Measurements from ENCODE around the gene GRIN2D. TPM values are rescaled to one million over a fixed set of nuclear protein-coding genes. Genes with fewer than 3 reads are reported as not detected.

Gene GRIN2D
- total and polyA plus RNA-seq, 2 of the 8 experiments (the other 6 are each of a cell fraction or from before 2014, with no cell fraction given), result 2.2 to 12.4 TPM

GRCh38 chr19:48385461-48386087 is 7.9 kb upstream of the GRIN2D start:
- WGBS, 2 experiments (ENCODE audit: extremely low coverage in 1 of 2, insufficient coverage in 1 of 2, insufficient read length in 1 of 2, insufficient replicate concordance in 2 of 2, low coverage in 1 of 2, low lambda C conversion rate in 2 of 2, missing lambda C conversion rate in 1 of 2), result 96% methylated on average over 7 of the region's 7 CpGs; no CpG with 5 or more reads in 1 of the 2 experiments
- Histone ChIP-seq H3K23me2 (ENCODE audit: low read depth, low read length) (peaks cover 2% of the 10 kb centered on the region; the same call in 1 of the 2 replicates), H2BK120ac (replicated peaks; ENCODE audit: low read depth, low read length) (no peak overlapping the region), H3K79me1 (ENCODE audit: low read depth, low read length) (no peaks in the 10 kb centered on the region; the same call in 1 of the 2 replicates), H2BK15ac (ENCODE audit: low read length) (no peak overlapping the region), H3K14ac (ENCODE audit: insufficient read length) (no peak overlapping the region), H3K4me1 (replicated peaks in 1 of 4; ENCODE audit: control insufficient read depth in 3 of 4, insufficient read depth in 4 of 4, low read length in 3 of 4) (no peaks in the 10 kb centered on the region; a peak in 1 of 7 replicates), H2AFZ (ENCODE audit: low read length) (no peak overlapping the region), H3K27ac (ENCODE audit: low read depth, low read length) (no peak overlapping the region), H3K4me3 (ENCODE audit: extremely low read depth in 1 of 4, insufficient read depth in 2 of 4, low read depth in 3 of 4, low read length in 4 of 4) (no peak overlapping the region), H4K91ac (replicated peaks; ENCODE audit: insufficient read length, low read length) (no peak overlapping the region), H4K5ac (ENCODE audit: insufficient read length, low read depth, low read length) (no peak overlapping the region), H4K8ac (ENCODE audit: extremely low read depth, insufficient read depth, low read length) (peak overlapping the region; percentile 29; the same call in 1 of the 2 replicates), H3K4me2 (ENCODE audit: insufficient read depth in 1 of 2, low read depth in 2 of 2, low read length in 2 of 2) (no peak overlapping the region), H3K79me2 (ENCODE audit: control insufficient read depth in 1 of 2, insufficient read depth in 2 of 2, low read length in 2 of 2) (peaks cover 0 to 4% of the 10 kb centered on the region in 2 experiments; a peak in 1 of 4 replicates), H4K20me1 (replicated peaks in 1 of 2; ENCODE audit: control insufficient read depth in 1 of 2, insufficient read depth in 2 of 2, low read length in 2 of 2) (peaks cover 1 to 7% of the 10 kb centered on the region in 2 experiments), H3K36me3 (ENCODE audit: control insufficient read depth in 2 of 4, insufficient read depth in 4 of 4, low read length in 3 of 4) (peaks cover 19 to 65% (median 49%) of the 10 kb centered on the region in 4 experiments), H3K9me3 (ENCODE audit: insufficient read depth in 2 of 2, low read depth in 1 of 2, low read length in 1 of 2) (no peaks in the 10 kb centered on the region), H3K18ac (ENCODE audit: extremely low read depth, low read length) (no peak overlapping the region), H2BK5ac (ENCODE audit: low read depth, low read length) (no peak overlapping the region), H2BK12ac (ENCODE audit: low read depth, low read length) (no peak overlapping the region), H3K9ac (replicated peaks in 1 of 4; ENCODE audit: extremely low read depth in 1 of 4, low read depth in 3 of 4, low read length in 3 of 4) (no peak overlapping the region), H3K56ac (replicated peaks; ENCODE audit: insufficient read length, low read depth, low read length) (no peak overlapping the region), H2AK5ac (ENCODE audit: low read depth, low read length) (no peak overlapping the region), H2BK20ac (ENCODE audit: low read length) (no peak overlapping the region), H3K4ac (replicated peaks; ENCODE audit: insufficient read length, low read depth, low read length) (no peak overlapping the region), H3K27me3 (replicated peaks in 1 of 4; ENCODE audit: control insufficient read depth in 3 of 4, extremely low read depth in 1 of 4, insufficient read depth in 3 of 4, low read length in 3 of 4) (no peaks in the 10 kb centered on the region), H3K23ac (ENCODE audit: insufficient read length) (no peak overlapping the region)
- DNase-seq (ENCODE audit: low read depth in 1 of 2, low spot score in 2 of 2), result no peak
- ChIA-PET CTCF (ENCODE audit: partially characterized antibody) (interaction anchor here (1.5 kb wide), 1 partner anchor 59 kb away, joined by 3 read pairs; no protein-coding TSS in a partner anchor), POLR2A (ENCODE audit: partially characterized antibody) (interaction anchor here (0.8 to 2.5 kb wide), 3 partner anchors 11 to 17 kb away, joined by 3 to 10 read pairs (median 4); no protein-coding TSS in a partner anchor)
- no peak for FAIRE-seq
- no peak for TF ChIP-seq TEAD4 (IDR thresholded peaks at IDR 0.05; ENCODE audit: low read depth, low read length)
- TF ChIP-seq USF2 (IDR thresholded peaks at IDR 0.05; ENCODE audit: low read length), result no peak
- TF ChIP-seq EZH2 (IDR thresholded peaks at IDR 0.05; ENCODE audit: low read depth, low read length, severe bottlenecking), result no peak
- no peak for TF ChIP-seq BRCA1 (IDR thresholded peaks at IDR 0.05; ENCODE audit: low read depth, low read length)
- no peak for TF ChIP-seq TBP (IDR thresholded peaks at IDR 0.05; ENCODE audit: low read depth, low read length)
- TF ChIP-seq CBX8 (IDR thresholded peaks at IDR 0.05; ENCODE audit: borderline replicate concordance, low read depth, low read length), result no peak
- no peak for TF ChIP-seq EGR1 (IDR thresholded peaks at IDR 0.05; ENCODE audit: borderline replicate concordance, low read depth, low read length)
- no peak for TF ChIP-seq KDM4A (IDR thresholded peaks at IDR 0.05; ENCODE audit: low read depth, low read length, severe bottlenecking)

Measured in H1 (cell line).